Neural cell (in vitro differentiated cells): ENCODE measurements around the gene CA12. TPM values are rescaled to one million over a fixed set of nuclear protein-coding genes. Genes with fewer than 3 reads are reported as not detected.

Experiments
- H2AFZ ChIP-seq: fragments of 200-600, 300-800 bp; sonication (generic), shearing (Covaris generic); 2 replicates; pipeline ENCODE4 v1.6.0; 2014; ENCODE audit warnings: low read depth, mild to moderate bottlenecking, antibody characterized with exemption, low read length, moderate library complexity
- H3F3A ChIP-seq: fragments of 200-600 bp; shearing (Covaris generic); 2 replicates; pipeline ENCODE4 v1.6.1; 2016; ENCODE audit warnings: mild to moderate bottlenecking, moderate library complexity, mixed read lengths, antibody characterized with exemption, low read length; ENCODE audit not compliant: insufficient read depth, poor library complexity, severe bottlenecking
- H3K27ac ChIP-seq: fragments of 200-600, 300-800 bp; sonication (generic), shearing (Covaris generic); 2 replicates; pipeline ENCODE4 v1.5.1; 2014; ENCODE audit warnings: mild to moderate bottlenecking, low read length, moderate library complexity
- H3K27me3 ChIP-seq: fragments of 300-800, 200-600 bp; sonication (generic), shearing (Covaris generic); 2 replicates; pipeline ENCODE4 v1.6.0; 2014; ENCODE audit warnings: mild to moderate bottlenecking, low read depth, low read length, moderate library complexity; ENCODE audit not compliant: insufficient read depth
- H3K36me3 ChIP-seq: fragments of 300-800, 200-600 bp; sonication (generic), shearing (Covaris generic); 2 replicates; pipeline ENCODE4 v1.5.1; 2014; ENCODE audit warnings: mild to moderate bottlenecking, antibody characterized with exemption, low read length, moderate library complexity; ENCODE audit not compliant: insufficient read depth
- H3K4me2 ChIP-seq: fragments of 300-800, 200-600 bp; sonication (generic), shearing (Covaris generic); 2 replicates; pipeline ENCODE4 v1.6.0; 2014; ENCODE audit warnings: mild to moderate bottlenecking, low read length
- H3K4me3 ChIP-seq: fragments of 300-800, 200-600 bp; sonication (generic), shearing (Covaris generic); 2 replicates; pipeline ENCODE4 v1.5.1; 2014; ENCODE audit warnings: mild to moderate bottlenecking, low read length, moderate library complexity
- H3K79me2 ChIP-seq: fragments of 200-600 bp; shearing (Covaris generic); replicated peaks from 2 replicates; pipeline ENCODE4 v1.6.0; 2014; ENCODE audit warnings: mild to moderate bottlenecking, low read length, moderate library complexity; ENCODE audit not compliant: insufficient read depth
- H3K9ac ChIP-seq: fragments of 300-800, 200-600 bp; sonication (generic), shearing (Covaris generic); 2 replicates; pipeline ENCODE4 v1.6.1; 2016; ENCODE audit warnings: mild to moderate bottlenecking, low read length, mixed read lengths
- H3K9me2 ChIP-seq: fragments of 200-600 bp; shearing (Covaris generic); 2 replicates; pipeline ENCODE4 v1.6.1; 2016; ENCODE audit warnings: mild to moderate bottlenecking, low read length, mixed read lengths; ENCODE audit not compliant: insufficient read depth
- H3K9me3 ChIP-seq: fragments of 200-600, 300-800 bp; sonication (generic), shearing (Covaris generic); 2 replicates; pipeline ENCODE4 v1.6.1; 2016; ENCODE audit warnings: mild to moderate bottlenecking, mixed run types, low read length, moderate library complexity, mixed read lengths
- H4K20me1 ChIP-seq: fragments of 200-600 bp; shearing (Covaris generic); 2 replicates; pipeline ENCODE4 v1.6.1; 2016; ENCODE audit warnings: mild to moderate bottlenecking, mixed run types; ENCODE audit not compliant: insufficient read depth
- CTCF ChIP-seq: fragments of 450-650 bp; IDR thresholded peaks from 2 replicates; pipeline ENCODE4 v1.5.1; 2014; ENCODE audit warnings: antibody characterized with exemption, mild to moderate bottlenecking, moderate library complexity; ENCODE audit not compliant: poor library complexity, severe bottlenecking
- EP300 ChIP-seq: fragments of 450-650 bp; conservative IDR thresholded peaks from 2 replicates; pipeline ENCODE4 v1.6.1; 2014; ENCODE audit warnings: antibody characterized with exemption, mild to moderate bottlenecking, moderate library complexity; ENCODE audit not compliant: poor library complexity, severe bottlenecking
- EZH2 ChIP-seq: fragments of 200-600, 300-800 bp; shearing (Covaris generic), sonication (generic); IDR thresholded peaks from 2 replicates; pipeline ENCODE4 v1.6.1; 2014; ENCODE audit warnings: antibody characterized with exemption, low read length, borderline replicate concordance, mild to moderate bottlenecking; ENCODE audit not compliant: insufficient read depth, poor library complexity, severe bottlenecking
- MXI1 ChIP-seq: fragments of 450-650 bp; conservative IDR thresholded peaks from 2 replicates; pipeline ENCODE4 v1.6.1; 2014; ENCODE audit warnings: antibody characterized with exemption, mild to moderate bottlenecking; ENCODE audit not compliant: poor library complexity, severe bottlenecking
- POLR2AphosphoS5 ChIP-seq: IDR thresholded peaks from 2 replicates; pipeline ENCODE4 v1.6.1; 2012
- RAD21 ChIP-seq: fragments of 450-650 bp; conservative IDR thresholded peaks from 2 replicates; pipeline ENCODE4 v1.6.1; 2014; ENCODE audit warnings: antibody characterized with exemption, mild to moderate bottlenecking, moderate library complexity
- REST ChIP-seq: IDR thresholded peaks from 2 replicates; pipeline ENCODE4 v1.6.1; 2012; ENCODE audit warnings: borderline replicate concordance
- SMC3 ChIP-seq: fragments of 450-650 bp; conservative IDR thresholded peaks from 2 replicates; pipeline ENCODE4 v1.6.1; 2014; ENCODE audit warnings: antibody characterized with exemption, mild to moderate bottlenecking, moderate library complexity; ENCODE audit not compliant: poor library complexity
- TAF1 ChIP-seq: IDR thresholded peaks from 2 replicates; pipeline ENCODE4 v1.6.1; 2012; ENCODE audit warnings: low read depth
- polyA plus RNA-seq: library from polyadenylated mRNA; depleted of rRNA; stranded (reverse); fragments of >200 nt; gene quantifications from 2 replicates; pipeline ENCODE4 v1.2.3, GENCODE V29; 2014

The CA12 gene
- polyA plus RNA-seq, 1 donor from 2014 or later = 0.11 TPM

- Histone ChIP-seq H2AFZ (no peak overlapping the region), H3F3A (no peaks in the 10 kb centered on the region), H3K9me3 (no peaks in the 10 kb centered on the region), H3K79me2 (no peaks in the 10 kb centered on the region), H3K4me3 (no peak overlapping the region), H3K27me3 (no peaks in the 10 kb centered on the region), H3K36me3 (no peaks in the 10 kb centered on the region), H3K9ac (no peak overlapping the region), H3K27ac (no peak overlapping the region), H3K9me2 (no peaks in the 10 kb centered on the region), H3K4me2 (no peak overlapping the region), H4K20me1 (no peaks in the 10 kb centered on the region)
- TF ChIP-seq MXI1 = no peak
- TF ChIP-seq POLR2AphosphoS5 = no peak
- TF ChIP-seq EP300 = no peak
- no peak for TF ChIP-seq TAF1
- TF ChIP-seq CTCF = no peak
Observed at GRCh38 chr15:63401714-63402497, 20.3 kb upstream of the CA12 start.

GRCh38 chr15:63401078-63401477 is 19.4 kb upstream of the CA12 start:
- TF ChIP-seq EZH2 = no peak
- TF ChIP-seq RAD21 = no peak
- TF ChIP-seq EP300 = no peak
- no peak for TF ChIP-seq POLR2AphosphoS5
- H4K20me1 ChIP-seq = no peaks in the 10 kb centered on the region

GRCh38 chr15:63398456-63398855 is 16.8 kb upstream of the CA12 start:
- H3K27ac ChIP-seq = no peak overlapping the region

More at GRCh38 chr15:63401078-63401477, 19.4 kb upstream of the CA12 start:
- Histone ChIP-seq H3K27ac (no peak overlapping the region), H3K27me3 (no peaks in the 10 kb centered on the region), H3K36me3 (no peaks in the 10 kb centered on the region), H3K9me3 (no peaks in the 10 kb centered on the region), H3K4me2 (no peak overlapping the region), H3K9ac (no peak overlapping the region), H3F3A (no peaks in the 10 kb centered on the region), H3K4me3 (no peak overlapping the region), H2AFZ (no peak overlapping the region), H3K9me2 (no peaks in the 10 kb centered on the region), H3K79me2 (no peaks in the 10 kb centered on the region)

More at GRCh38 chr15:63398456-63398855, 16.8 kb upstream of the CA12 start:
- no peaks in the 10 kb centered on the region for H4K20me1 ChIP-seq
- no peak overlapping the region for H2AFZ ChIP-seq
- no peaks in the 10 kb centered on the region for H3K79me2 ChIP-seq
- H3K36me3 ChIP-seq = no peaks in the 10 kb centered on the region
- no peak overlapping the region for H3K9ac ChIP-seq
- no peak overlapping the region for H3K4me3 ChIP-seq
- no peaks in the 10 kb centered on the region for H3K9me2 ChIP-seq
- no peaks in the 10 kb centered on the region for H3F3A ChIP-seq
- no peaks in the 10 kb centered on the region for H3K9me3 ChIP-seq
- no peaks in the 10 kb centered on the region for H3K27me3 ChIP-seq
- no peak overlapping the region for H3K4me2 ChIP-seq
- TF ChIP-seq REST = no peak
- no peak for TF ChIP-seq EZH2
- no peak for TF ChIP-seq SMC3
- no peak for TF ChIP-seq POLR2AphosphoS5
- no peak for TF ChIP-seq MXI1
- no peak for TF ChIP-seq EP300
- TF ChIP-seq RAD21 = no peak
- TF ChIP-seq CTCF = no peak
- no peak for TF ChIP-seq TAF1
